Inferior parietal cortex (tissue), 1 donor: Measurements from ENCODE around the gene MXD3.
"Not testable (repeated sequence)": the region's sequence is repeated elsewhere in the genome, so short reads cannot be mapped to it uniquely, and the experiment has no call there.

Experiments
- DNase-seq: peaks from one replicate; pipeline ENCODE4 v3.0.0-alpha.2; 2016; ENCODE audit errors: extremely low spot score

MXD3 gene

DNA sequence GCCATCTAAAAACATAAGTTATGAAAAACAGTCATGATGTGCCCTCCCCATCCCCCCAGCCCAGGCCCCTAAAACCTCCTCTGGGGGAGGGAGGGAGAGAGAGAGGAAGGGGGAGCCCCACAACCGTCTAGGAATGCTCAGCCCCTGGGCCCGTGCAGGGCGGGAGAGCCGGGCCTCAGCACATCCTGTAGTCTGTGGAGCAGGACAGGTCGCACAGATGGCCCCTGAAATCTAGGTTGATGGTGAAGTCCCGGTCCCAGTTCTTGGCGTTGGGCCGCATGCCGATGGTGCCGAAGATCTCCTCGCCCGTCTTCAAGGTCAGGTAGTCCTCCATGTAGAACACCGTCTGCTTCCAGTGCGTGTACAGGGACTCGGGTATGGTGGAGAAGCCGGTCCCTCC is 46.3 kb downstream of the MXD3 start:
- no peak for DNase-seq

- DNase-seq: no peak
These were observed 47.5 kb downstream of the MXD3 start for GRCh38 chr5:177264178-177264577.

- no peak for DNase-seq
These were observed 50.2 kb downstream of the MXD3 start for GRCh38 chr5:177261510-177261909.

GRCh38 chr5:177260961-177261360 is 50.7 kb downstream of the MXD3 start:
- no peak for DNase-seq

DNA sequence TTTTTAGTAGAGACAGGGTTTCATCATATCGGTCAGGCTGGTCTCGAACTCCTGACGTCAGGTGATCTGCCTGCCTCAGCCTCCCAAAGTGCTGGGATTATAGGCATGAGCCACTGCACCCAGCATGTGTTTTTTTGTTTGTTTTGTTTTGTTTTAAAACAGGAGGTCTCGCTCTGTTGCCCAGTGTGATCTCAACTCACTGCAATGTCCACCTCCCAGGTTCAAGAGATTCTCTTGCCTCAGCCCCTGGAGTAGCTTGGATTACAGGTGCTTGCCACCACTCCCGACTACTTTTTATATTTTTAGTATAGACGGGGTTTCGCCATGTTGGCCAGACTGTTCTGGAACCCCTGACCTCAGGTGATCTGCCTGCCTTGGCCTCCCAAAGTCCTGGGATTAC is 53.0 kb downstream of the MXD3 start:
- DNase-seq: not testable (repeated sequence)
